GM23338 (cell line): ENCODE data around the gene CARD16. TPM values are rescaled to one million over a fixed set of nuclear protein-coding genes. Genes with fewer than 3 reads are reported as not detected.
A peak's percentile ranks its signal among the peaks of the same experiment; 100 is the strongest.

Experiments used
- ATAC-seq: fragments of 200-7000 bp; cut with Tn5 transposase; 3 replicates; pipeline ENCODE4 v1.9.1; 2020
- DNase-seq: peaks from one replicate; pipeline ENCODE4 v3.0.0-alpha.2; 2015; ENCODE audit warnings: low spot score
- H2AFZ ChIP-seq: fragments of 200-600 bp; sonication (generic); 2 replicates; pipeline ENCODE4 v1.8.0; 2016; ENCODE audit warnings: antibody characterized with exemption, mild to moderate bottlenecking, moderate library complexity
- H3F3A ChIP-seq: fragments of 200-600 bp; sonication (generic); replicated peaks from 2 replicates; pipeline ENCODE4 v1.8.0; 2017; ENCODE audit warnings: antibody characterized with exemption, mixed run types, low read depth
- H3K27ac ChIP-seq: fragments of 200-600 bp; sonication (generic); 2 replicates; pipeline ENCODE4 v1.6.1; 2016; ENCODE audit warnings: low read depth
- H3K27me3 ChIP-seq: fragments of 200-600 bp; sonication (generic); 2 replicates; pipeline ENCODE4 v1.8.0; 2016; ENCODE audit warnings: mild to moderate bottlenecking, mixed run types, moderate library complexity; ENCODE audit not compliant: insufficient read depth
- H3K36me3 ChIP-seq: fragments of 200-600 bp; sonication (generic); 2 replicates; pipeline ENCODE4 v1.8.0; 2016; ENCODE audit warnings: mild to moderate bottlenecking; ENCODE audit not compliant: insufficient read depth
- H3K4me1 ChIP-seq: fragments of 200-600 bp; sonication (generic); 2 replicates; pipeline ENCODE4 v1.8.0; 2016; ENCODE audit warnings: mild to moderate bottlenecking, moderate library complexity; ENCODE audit not compliant: insufficient read depth
- H3K4me2 ChIP-seq: fragments of 200-600 bp; sonication (generic); 2 replicates; pipeline ENCODE4 v1.7.1; 2017; ENCODE audit warnings: mixed run types
- H3K4me3 ChIP-seq: fragments of 200-600 bp; sonication (generic); 2 replicates; pipeline ENCODE4 v1.6.1; 2016; ENCODE audit warnings: mixed run types
- H3K79me2 ChIP-seq: fragments of 200-600 bp; sonication (generic); replicated peaks from 2 replicates; pipeline ENCODE4 v1.8.0; 2017; ENCODE audit warnings: mild to moderate bottlenecking; ENCODE audit not compliant: insufficient read depth
- H3K9me2 ChIP-seq: fragments of 200-600 bp; sonication (generic); 2 replicates; pipeline ENCODE4 v1.8.0; 2017; ENCODE audit not compliant: insufficient read depth
- H4K20me1 ChIP-seq: fragments of 200-600 bp; sonication (generic); replicated peaks from 2 replicates; pipeline ENCODE4 v1.8.0; 2017; ENCODE audit warnings: mild to moderate bottlenecking; ENCODE audit not compliant: insufficient read depth
- H3K27ac Mint-ChIP-seq: 2 replicates; pipeline ENCODE4 v1.8.0; 2020; ENCODE audit warnings: inconsistent platforms, mild to moderate bottlenecking, moderate library complexity, mixed read lengths
- H3K27me3 Mint-ChIP-seq: 3 replicates; pipeline ENCODE4 v1.8.0; 2022; ENCODE audit warnings: low read depth, mild to moderate bottlenecking, moderate library complexity, mixed read lengths, inconsistent platforms; ENCODE audit not compliant: insufficient read depth, poor library complexity
- H3K36me3 Mint-ChIP-seq: 3 replicates; pipeline ENCODE4 v1.8.0; 2021; ENCODE audit warnings: low read depth, mild to moderate bottlenecking, inconsistent platforms, moderate library complexity, mixed read lengths
- H3K4me1 Mint-ChIP-seq: 3 replicates; pipeline ENCODE4 v1.8.0; 2020; ENCODE audit warnings: mild to moderate bottlenecking, inconsistent platforms, mixed read lengths
- H3K4me3 Mint-ChIP-seq: 3 replicates; pipeline ENCODE4 v1.8.0; 2021; ENCODE audit warnings: moderate library complexity, mild to moderate bottlenecking, inconsistent platforms, mixed read lengths
- H3K9me3 Mint-ChIP-seq: 3 replicates; pipeline ENCODE4 v1.8.0; 2020; ENCODE audit warnings: moderate library complexity, mild to moderate bottlenecking, inconsistent platforms, mixed read lengths
- EZH2 ChIP-seq: fragments of 200-600 bp; sonication (generic); IDR thresholded peaks from one replicate; pipeline ENCODE4 v1.8.0; 2017; ENCODE audit warnings: antibody characterized with exemption, mild to moderate bottlenecking, low read depth; ENCODE audit not compliant: unreplicated experiment
- JUNB ChIP-seq: IDR thresholded peaks from one replicate; pipeline ENCODE4 v1.6.1; 2016; ENCODE audit warnings: antibody characterized with exemption; ENCODE audit not compliant: unreplicated experiment
- POLR2AphosphoS5 ChIP-seq: IDR thresholded peaks from 2 replicates; pipeline ENCODE4 v1.6.1; 2016; ENCODE audit warnings: antibody characterized with exemption, low read depth
- polyA plus RNA-seq: library from polyadenylated mRNA; unstranded; fragments of >200 nt; fragmentation: Nextera tagmentation; extraction: Ambion mirVana; gene quantifications from 2 replicates; pipeline ENCODE4 v1.2.1, GENCODE V29; 2016
- total RNA-seq: library from RNA; depleted of rRNA; stranded (reverse); fragments of >200 nt; shearing (Covaris generic); gene quantifications from 2 replicates; pipeline ENCODE4 v1.2.3, GENCODE V29; 2014; rRNA removed

CARD16 gene
- total and polyA plus RNA-seq, 2 experiments from 2014 or later = not detected

DNA sequence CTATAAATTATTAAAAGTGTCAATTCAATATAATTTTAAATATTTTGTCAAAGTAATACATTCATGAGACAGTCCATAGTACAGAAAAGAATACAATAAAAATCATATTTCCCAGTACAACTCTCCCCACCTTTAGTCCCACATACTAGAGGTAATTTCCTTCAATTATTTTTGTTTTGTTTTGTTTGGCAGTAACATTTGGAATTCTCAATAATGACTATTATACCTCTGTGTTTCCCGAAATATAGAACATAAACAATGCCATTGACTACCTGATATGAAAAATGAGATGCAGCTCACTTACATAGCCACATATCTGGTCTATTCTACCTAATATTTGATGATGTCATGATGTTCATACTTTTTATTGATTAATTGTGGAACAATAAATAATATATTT lies 52.4 kb downstream of the CARD16 start:
- H2AFZ ChIP-seq = no peak overlapping the region
- Mint-ChIP-seq H3K36me3 (peaks cover 4% of the 10 kb centered on the region; the same call in 1 of the 3 replicates), H3K4me1 (no peaks in the 10 kb centered on the region), H3K27ac (no peak overlapping the region), H3K27me3 (no peaks in the 10 kb centered on the region), H3K9me3 (peaks cover 11% of the 10 kb centered on the region; the same call in 2 of the 3 replicates), H3K4me3 (no peak overlapping the region)
- DNase-seq (no peak), ATAC-seq (no peak)
- H3K4me2 ChIP-seq = no peak overlapping the region
- H3K27me3 ChIP-seq = no peaks in the 10 kb centered on the region
- peaks cover 7% of the 10 kb centered on the region; the same call in 1 of the 2 replicates for H3K9me2 ChIP-seq
- H4K20me1 ChIP-seq = no peaks in the 10 kb centered on the region
- H3K79me2 ChIP-seq = no peaks in the 10 kb centered on the region
- H3K4me1 ChIP-seq = no peaks in the 10 kb centered on the region
- H3K27ac ChIP-seq = no peak overlapping the region
- no peaks in the 10 kb centered on the region for H3F3A ChIP-seq
- no peaks in the 10 kb centered on the region for H3K36me3 ChIP-seq
- no peak for TF ChIP-seq JUNB
- no peak overlapping the region for H3K4me3 ChIP-seq

GRCh38 chr11:104991994-104992393 lies 53.1 kb downstream of the CARD16 start:
- H3K36me3 Mint-ChIP-seq = peaks cover 4% of the 10 kb centered on the region; the same call in 1 of the 3 replicates
- H2AFZ ChIP-seq = peak overlapping the region; percentile 43; the same call in 1 of the 2 replicates
- no peak for ATAC-seq
- H3K27ac Mint-ChIP-seq = no peak overlapping the region
- no peaks in the 10 kb centered on the region for H3F3A ChIP-seq
- no peaks in the 10 kb centered on the region for H3K27me3 Mint-ChIP-seq
- no peaks in the 10 kb centered on the region for H4K20me1 ChIP-seq
- H3K4me1 Mint-ChIP-seq = no peaks in the 10 kb centered on the region
- no peaks in the 10 kb centered on the region for H3K27me3 ChIP-seq
- H3K4me3 Mint-ChIP-seq = no peak overlapping the region
- H3K79me2 ChIP-seq = no peaks in the 10 kb centered on the region
- no peak overlapping the region for H3K4me2 ChIP-seq
- TF ChIP-seq JUNB (no peak), POLR2AphosphoS5 (no peak), EZH2 (no peak)
- peaks cover 7% of the 10 kb centered on the region; the same call in 1 of the 2 replicates for H3K9me2 ChIP-seq
- H3K4me3 ChIP-seq = no peak overlapping the region
- no peaks in the 10 kb centered on the region for H3K4me1 ChIP-seq
- H3K27ac ChIP-seq = no peak overlapping the region
- no peak for DNase-seq
- no peaks in the 10 kb centered on the region for H3K36me3 ChIP-seq
- H3K9me3 Mint-ChIP-seq = peaks cover 16% of the 10 kb centered on the region; the same call in 2 of the 3 replicates

Other genes starting within 250 kb of the CARD16 start
- not detected in 2 replicates for gene CASP12, start 146.9 kb downstream of the CARD16 start, total RNA-seq
- gene CASP12, start 146.9 kb downstream of the CARD16 start, polyA plus RNA-seq = not detected in 2 replicates
- 0.35 TPM in 1 of 2 replicates, not detected in the other for gene CASP4, start 76.8 kb downstream of the CARD16 start, total RNA-seq
- gene CASP4, start 76.8 kb downstream of the CARD16 start, polyA plus RNA-seq = not detected in 2 replicates
- gene CASP5, start 22.2 kb downstream of the CARD16 start, total RNA-seq = not detected in 2 replicates
- gene CASP5, start 22.2 kb downstream of the CARD16 start, polyA plus RNA-seq = 0.17 TPM in 1 of 2 replicates, not detected in the other
- gene CASP1, start 10.2 kb downstream of the CARD16 start, total RNA-seq = 0.10 TPM in 1 of 2 replicates, not detected in the other
- not detected in 2 replicates for gene CASP1, start 10.2 kb downstream of the CARD16 start, polyA plus RNA-seq
- gene CARD18, start 94.4 kb upstream of the CARD16 start, total RNA-seq = not detected in 2 replicates
- not detected in 2 replicates for gene CARD18, start 94.4 kb upstream of the CARD16 start, polyA plus RNA-seq